K562 treated with DMSO at 1 percent for 48 hours (cell line): ENCODE results near the gene PPP1R9B. TPM values are rescaled to one million over a fixed set of nuclear protein-coding genes. Genes with fewer than 3 reads are reported as not detected.

ENCODE experiments used
- total RNA-seq: library from RNA; unstranded; fragments of 300-600 nt; gene quantifications from 2 replicates; pipeline ENCODE4 v1.2.3, GENCODE V29; 2022; ENCODE audit warnings: low replicate concordance; ENCODE audit errors: extremely low read depth

The PPP1R9B gene, protein sequence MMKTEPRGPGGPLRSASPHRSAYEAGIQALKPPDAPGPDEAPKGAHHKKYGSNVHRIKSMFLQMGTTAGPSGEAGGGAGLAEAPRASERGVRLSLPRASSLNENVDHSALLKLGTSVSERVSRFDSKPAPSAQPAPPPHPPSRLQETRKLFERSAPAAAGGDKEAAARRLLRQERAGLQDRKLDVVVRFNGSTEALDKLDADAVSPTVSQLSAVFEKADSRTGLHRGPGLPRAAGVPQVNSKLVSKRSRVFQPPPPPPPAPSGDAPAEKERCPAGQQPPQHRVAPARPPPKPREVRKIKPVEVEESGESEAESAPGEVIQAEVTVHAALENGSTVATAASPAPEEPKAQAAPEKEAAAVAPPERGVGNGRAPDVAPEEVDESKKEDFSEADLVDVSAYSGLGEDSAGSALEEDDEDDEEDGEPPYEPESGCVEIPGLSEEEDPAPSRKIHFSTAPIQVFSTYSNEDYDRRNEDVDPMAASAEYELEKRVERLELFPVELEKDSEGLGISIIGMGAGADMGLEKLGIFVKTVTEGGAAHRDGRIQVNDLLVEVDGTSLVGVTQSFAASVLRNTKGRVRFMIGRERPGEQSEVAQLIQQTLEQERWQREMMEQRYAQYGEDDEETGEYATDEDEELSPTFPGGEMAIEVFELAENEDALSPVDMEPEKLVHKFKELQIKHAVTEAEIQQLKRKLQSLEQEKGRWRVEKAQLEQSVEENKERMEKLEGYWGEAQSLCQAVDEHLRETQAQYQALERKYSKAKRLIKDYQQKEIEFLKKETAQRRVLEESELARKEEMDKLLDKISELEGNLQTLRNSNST
- not detected in 2 replicates for total RNA-seq

DNA sequence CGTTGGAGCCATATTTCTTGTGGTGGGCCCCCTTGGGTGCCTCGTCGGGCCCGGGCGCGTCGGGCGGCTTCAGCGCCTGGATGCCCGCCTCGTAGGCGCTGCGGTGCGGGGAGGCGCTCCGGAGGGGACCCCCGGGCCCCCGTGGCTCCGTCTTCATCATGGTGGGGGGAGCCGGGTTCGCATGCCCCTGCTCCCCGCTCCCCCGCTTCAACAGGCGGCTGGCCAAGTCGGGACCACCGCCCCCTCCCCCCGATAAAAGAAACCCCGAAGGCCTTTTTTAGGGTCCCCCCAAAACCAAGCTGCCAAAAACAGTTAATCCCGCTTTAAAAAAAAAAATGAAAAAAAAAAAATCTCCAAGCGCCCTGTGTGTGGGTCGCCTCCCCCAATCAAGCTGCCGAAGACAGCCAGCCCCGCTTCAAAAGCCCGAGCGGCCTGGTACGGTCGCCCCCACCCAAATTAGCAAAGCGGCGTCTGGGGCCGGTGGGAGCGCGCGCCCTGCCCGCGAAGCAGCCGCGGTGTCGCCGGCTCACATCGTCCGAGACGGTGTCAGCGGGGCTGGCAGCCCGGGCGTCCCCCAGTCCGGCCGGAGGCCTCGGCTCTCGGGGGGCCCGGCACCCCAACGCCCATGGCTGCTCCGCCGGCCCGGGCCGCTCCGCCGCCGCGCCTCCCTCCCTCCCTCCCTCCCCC lies at the start of gene PPP1R9B:
Gene PPP1R9B, minus strand, starts transcription at position 324 of the 687 bp plus-strand sequence. Its CDS starts 164 bp downstream, at position 160.

DNA sequence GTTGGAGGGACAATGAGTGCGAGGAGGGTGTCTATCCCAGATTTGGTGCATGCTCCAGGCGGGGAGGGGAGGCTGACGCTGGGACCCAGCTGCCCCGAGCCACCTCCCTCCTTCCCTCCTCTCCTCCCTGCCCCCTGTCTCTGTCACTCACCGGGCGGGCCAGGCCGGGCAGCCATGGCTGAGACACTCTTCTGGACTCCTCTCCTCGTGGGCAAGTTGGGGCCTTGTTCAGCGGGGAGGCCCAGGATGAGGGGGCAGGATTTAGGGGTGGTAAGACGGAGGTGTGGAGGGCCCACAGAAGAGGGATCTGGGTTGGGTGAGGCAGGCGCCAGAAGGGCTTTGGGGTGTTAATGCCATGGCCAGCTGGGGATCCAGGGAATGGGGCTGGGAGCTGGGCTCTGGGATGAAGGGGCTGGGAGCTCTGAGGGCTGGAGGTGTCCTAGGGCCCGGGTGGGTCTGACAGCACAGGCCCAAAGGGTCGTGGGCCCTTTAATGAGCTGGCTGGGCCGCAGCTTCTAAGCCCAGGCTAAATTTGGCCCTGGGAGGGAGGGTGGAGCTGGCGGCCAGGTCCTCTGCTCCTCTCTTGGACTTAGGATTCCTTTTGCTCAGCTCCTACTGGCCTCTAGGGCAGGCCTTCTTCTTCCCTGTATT lies 15.5 kb upstream of the PPP1R9B start, which contains the start of gene SGCA:
Gene SGCA, plus strand, starts transcription at position 139 of the 651 bp plus-strand sequence. Its CDS starts 36 bp downstream, at position 175.

DNA sequence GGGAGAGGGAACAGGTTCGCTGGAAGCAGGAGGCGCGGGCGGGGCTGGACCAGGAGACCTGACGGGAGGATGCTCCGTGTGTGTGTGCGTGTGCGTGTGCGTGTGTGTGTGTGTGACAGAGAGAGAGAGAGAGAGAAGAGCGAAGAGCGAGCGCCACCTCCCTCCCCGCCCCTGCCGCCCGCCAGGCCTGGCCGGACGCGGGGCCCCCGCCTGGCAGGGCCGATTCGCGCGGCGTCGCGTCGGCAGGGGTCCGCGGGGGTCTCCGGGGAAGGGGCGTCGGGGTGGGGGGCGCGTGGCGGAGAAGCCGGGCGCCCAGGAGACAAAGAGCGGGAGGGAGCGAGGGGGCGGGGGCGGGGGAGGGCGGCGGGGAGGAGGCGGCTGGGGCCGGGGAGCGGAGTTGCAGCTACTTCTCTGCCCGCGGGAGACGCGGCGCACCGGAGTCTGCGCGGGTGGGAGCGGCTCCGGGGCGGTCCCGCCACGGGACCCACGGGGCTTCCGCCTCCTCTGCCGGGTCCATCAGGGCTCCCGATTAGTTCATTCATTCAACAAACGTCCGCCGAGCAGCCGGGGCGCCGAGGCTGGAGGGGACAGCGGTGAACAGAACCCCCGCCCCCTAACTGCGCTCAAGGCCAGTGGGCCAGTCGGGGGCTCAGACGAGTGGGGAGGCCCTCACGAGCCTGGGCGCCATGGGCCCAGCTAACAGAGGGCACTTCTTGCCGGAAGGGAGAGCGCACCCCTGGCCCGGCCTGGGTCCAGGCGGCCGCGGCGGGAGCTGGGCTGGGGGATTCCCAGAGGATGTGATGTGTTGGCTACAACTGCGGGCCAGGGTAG lies 20.5 kb downstream of the PPP1R9B start, which contains the start of gene SAMD14:
Gene SAMD14, minus strand, starts transcription at position 433 of the 831 bp plus-strand sequence. CDS start 5,201 bp downstream, outside the sequence.

DNA sequence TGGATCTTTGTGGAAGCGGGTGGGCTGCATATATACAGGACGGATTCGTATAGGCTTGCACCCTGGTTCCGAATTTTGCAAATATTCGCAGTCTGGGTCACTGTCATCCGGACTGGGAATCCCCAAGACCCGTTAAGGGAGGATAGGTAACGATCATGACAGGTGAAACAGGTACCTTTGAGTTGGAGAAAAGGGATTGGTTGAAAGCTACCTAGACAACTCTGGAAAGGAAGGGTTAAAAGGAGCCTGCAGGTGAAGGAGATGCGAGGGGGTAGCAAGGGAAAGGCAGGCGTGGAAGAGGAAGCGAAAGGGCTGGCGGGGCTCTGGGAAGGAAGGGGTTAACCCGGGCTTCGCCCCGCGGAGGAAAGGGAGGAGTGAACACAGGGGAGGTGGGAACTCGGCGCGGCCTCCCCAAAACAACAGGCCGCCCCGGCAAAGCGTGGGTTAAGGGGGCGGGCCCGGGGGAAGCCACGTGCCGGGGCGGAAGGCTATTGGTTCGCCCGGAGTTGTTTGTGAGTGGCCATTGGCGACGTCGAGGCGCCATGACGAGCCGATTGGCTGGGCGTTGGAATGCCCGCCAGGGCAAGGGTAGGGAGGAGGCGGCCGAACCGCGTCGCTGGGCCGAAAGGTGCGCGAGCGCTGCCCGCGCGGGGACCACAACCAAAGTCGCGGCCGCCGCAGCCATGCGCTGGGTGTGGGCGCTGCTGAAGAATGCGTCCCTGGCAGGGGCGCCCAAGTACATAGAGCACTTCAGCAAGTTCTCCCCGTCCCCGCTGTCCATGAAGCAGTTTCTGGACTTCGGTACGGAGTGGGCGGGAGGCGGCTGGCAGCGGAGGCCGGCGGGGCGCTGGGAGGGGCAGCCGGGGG lies 55.5 kb downstream of the PPP1R9B start, which contains the start of gene PDK2:
Gene PDK2, plus strand, starts transcription at position 599 of the 867 bp plus-strand sequence. Its CDS starts 85 bp downstream, at position 684.

Other genes with a start within 250 kb of the PPP1R9B start
- not detected in 2 replicates for gene DLX4, start 181.5 kb downstream of the PPP1R9B start, total RNA-seq
- gene DLX3, start 155.5 kb downstream of the PPP1R9B start, total RNA-seq = not detected in 2 replicates
- not detected in 2 replicates for gene ITGA3, start 94.6 kb downstream of the PPP1R9B start, total RNA-seq
- not detected in 2 replicates for gene PDK2, start 55.3 kb downstream of the PPP1R9B start, total RNA-seq
- not detected in 2 replicates for gene SAMD14, start 20.5 kb downstream of the PPP1R9B start, total RNA-seq
- gene SGCA, start 15.3 kb upstream of the PPP1R9B start, total RNA-seq = not detected in 2 replicates
- not detected in 2 replicates for gene COL1A1, start 51.0 kb upstream of the PPP1R9B start, total RNA-seq
- not detected in 2 replicates for gene TMEM92, start 123.8 kb upstream of the PPP1R9B start, total RNA-seq
- not detected in 2 replicates for gene XYLT2, start 195.4 kb upstream of the PPP1R9B start, total RNA-seq
- not detected in 2 replicates for gene MRPL27, start 222.5 kb upstream of the PPP1R9B start, total RNA-seq
- gene EME1, start 222.6 kb upstream of the PPP1R9B start, total RNA-seq = not detected in 2 replicates
- not detected in 2 replicates for gene LRRC59, start 246.8 kb upstream of the PPP1R9B start, total RNA-seq